ENCODE results near the gene SHISAL2A. TPM values are rescaled to one million over a fixed set of nuclear protein-coding genes. Genes with fewer than 3 reads are reported as not detected.

SHISAL2A gene
- total and polyA plus RNA-seq, 2 donors (not counting 3 experiments of a cell fraction or from before 2014, with no cell fraction given) = not detected

DNA sequence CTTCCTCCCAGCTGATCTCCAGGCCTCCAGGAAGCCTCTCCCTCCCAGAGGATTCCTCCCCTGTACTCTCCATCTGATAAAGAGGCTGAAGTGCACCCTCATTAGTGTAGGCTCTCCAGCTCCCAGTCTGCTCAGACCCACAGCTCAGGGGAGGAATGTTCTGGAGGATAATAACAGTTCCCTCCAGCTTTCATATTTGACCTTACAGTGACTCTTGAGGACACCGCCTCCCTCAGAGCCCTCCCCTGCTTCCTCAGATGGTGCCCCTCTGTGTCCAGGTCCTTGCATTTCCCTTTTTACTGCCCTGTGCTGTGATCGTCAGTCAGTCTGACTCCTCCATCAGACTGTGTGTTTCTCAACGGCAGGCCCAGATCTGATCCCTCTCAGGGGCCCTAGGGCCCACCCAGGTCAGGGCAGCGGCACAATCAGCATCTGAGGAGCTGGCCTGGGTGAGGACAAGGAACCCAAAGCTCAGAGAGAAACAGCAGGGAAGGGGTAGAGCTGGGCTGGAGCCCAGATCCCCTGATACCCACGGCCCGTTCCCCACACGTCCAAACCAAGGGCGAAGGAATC, 1.1 kb upstream of the SHISAL2A start:
- no TSS peak for BruUV-seq (replicated peaks)
- no peaks in the 10 kb centered on the region for H3K79me2 ChIP-seq (ENCODE audit: control insufficient read depth, insufficient read depth, low read length)
- H3K4me3 ChIP-seq (replicated peaks in 1 of 3; ENCODE audit: insufficient read depth in 1 of 3, low read depth in 1 of 3, low read length in 3 of 3) = no peak overlapping the region
- H4K20me1 ChIP-seq (replicated peaks; ENCODE audit: control insufficient read depth, extremely low read depth, insufficient read depth, low read length) = no peaks in the 10 kb centered on the region
- DNase-seq (ENCODE audit: low read depth, low spot score) (no peak), FAIRE-seq (no peak)
- peaks cover 35 to 38% of the 10 kb centered on the region in 2 experiments for H3K27me3 ChIP-seq (ENCODE audit: control insufficient read depth in 2 of 2, insufficient read depth in 2 of 2, low read length in 2 of 2)
- H3K9me1 ChIP-seq (replicated peaks; ENCODE audit: control insufficient read depth, extremely low read depth, insufficient read depth, low read length) = no peaks in the 10 kb centered on the region
- intact Hi-C loops (cut with micrococcal nuclease) = no loop called here
- H3K4me1 ChIP-seq (ENCODE audit: control insufficient read depth, extremely low read depth, insufficient read depth, low read length) = no peaks in the 10 kb centered on the region
- TF ChIP-seq, protein P1, sequence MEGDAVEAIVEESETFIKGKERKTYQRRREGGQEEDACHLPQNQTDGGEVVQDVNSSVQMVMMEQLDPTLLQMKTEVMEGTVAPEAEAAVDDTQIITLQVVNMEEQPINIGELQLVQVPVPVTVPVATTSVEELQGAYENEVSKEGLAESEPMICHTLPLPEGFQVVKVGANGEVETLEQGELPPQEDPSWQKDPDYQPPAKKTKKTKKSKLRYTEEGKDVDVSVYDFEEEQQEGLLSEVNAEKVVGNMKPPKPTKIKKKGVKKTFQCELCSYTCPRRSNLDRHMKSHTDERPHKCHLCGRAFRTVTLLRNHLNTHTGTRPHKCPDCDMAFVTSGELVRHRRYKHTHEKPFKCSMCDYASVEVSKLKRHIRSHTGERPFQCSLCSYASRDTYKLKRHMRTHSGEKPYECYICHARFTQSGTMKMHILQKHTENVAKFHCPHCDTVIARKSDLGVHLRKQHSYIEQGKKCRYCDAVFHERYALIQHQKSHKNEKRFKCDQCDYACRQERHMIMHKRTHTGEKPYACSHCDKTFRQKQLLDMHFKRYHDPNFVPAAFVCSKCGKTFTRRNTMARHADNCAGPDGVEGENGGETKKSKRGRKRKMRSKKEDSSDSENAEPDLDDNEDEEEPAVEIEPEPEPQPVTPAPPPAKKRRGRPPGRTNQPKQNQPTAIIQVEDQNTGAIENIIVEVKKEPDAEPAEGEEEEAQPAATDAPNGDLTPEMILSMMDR (IDR thresholded peaks at IDR 0.05; ENCODE audit: extremely low read depth in 1 of 2, insufficient read depth in 1 of 2, low read depth in 1 of 2, low read length in 2 of 2) = no peak
- TF ChIP-seq MYC (IDR thresholded peaks at IDR 0.05; ENCODE audit: low read depth, low read length) (no peak), MAX (IDR thresholded peaks at IDR 0.05; ENCODE audit: insufficient read depth, insufficient read length) (no peak), POLR2A (IDR thresholded peaks at IDR 0.05; ENCODE audit: low read depth, low read length) (no peak), EZH2 (IDR thresholded peaks at IDR 0.05; ENCODE audit: borderline replicate concordance, low read depth, low read length, severe bottlenecking) (no peak), JUN (IDR thresholded peaks at IDR 0.05; ENCODE audit: borderline replicate concordance, insufficient read depth, insufficient read length, low read depth) (no peak), FOS (IDR thresholded peaks at IDR 0.05; ENCODE audit: borderline replicate concordance, insufficient read depth, low read length) (no peak), POLR2AphosphoS5 (IDR thresholded peaks at IDR 0.05; ENCODE audit: insufficient read depth, low read depth, low read length) (no peak), GATA2 (IDR thresholded peaks at IDR 0.05; ENCODE audit: insufficient read depth, insufficient read length, low read depth, low read length) (no peak)
- H3K36me3 ChIP-seq (ENCODE audit: control insufficient read depth in 2 of 2, extremely low read depth in 1 of 2, insufficient read depth in 2 of 2, low read length in 2 of 2) = no peaks in the 10 kb centered on the region
- ChIA-PET CTCF (no interaction called here), POLR2A (no interaction called here)
- no peak overlapping the region for H3K4me2 ChIP-seq (ENCODE audit: insufficient read depth, low read length)
- H3K27ac ChIP-seq (ENCODE audit: insufficient read depth, low read depth, low read length) = no peak overlapping the region
- H3K9me3 ChIP-seq (replicated peaks; ENCODE audit: control insufficient read depth, insufficient read depth, low read length) = no peaks in the 10 kb centered on the region
- H2AFZ ChIP-seq (ENCODE audit: low read depth, low read length) = no peak overlapping the region
- H3K9ac ChIP-seq (replicated peaks; ENCODE audit: extremely low read depth, insufficient read depth, low read length) = no peak overlapping the region
- dilution Hi-C loops (cut with MboI; ENCODE audit: extremely low pct_ligation_motif_present, low sequenced_read_pairs) = no loop called here

All from endothelial cell of umbilical vein (primary cell).